PC-9 (cell line): Measurements from ENCODE around the gene STX17. TPM values are rescaled to one million over a fixed set of nuclear protein-coding genes. Genes with fewer than 3 reads are reported as not detected.

Experiments used
- BruUV-seq: library from RNA; stranded (reverse); fragments of 400-500 nt; replicated peaks from 2 replicates; lab custom pipeline; 2021; lab: Mats Ljungman, UMichigan
- CTCF ChIA-PET: fragments of 300-600 bp; sonication (Branson Sonifier 250); formaldehyde crosslinking; loops from one replicate; lab custom pipeline; 2022; ENCODE audit warnings: antibody characterized with exemption; lab: Charles Lee
- POLR2A ChIA-PET: fragments of 300-600 bp; sonication (Branson Sonifier 250); formaldehyde crosslinking; loops from one replicate; lab custom pipeline; 2022; ENCODE audit warnings: antibody characterized with exemption; ENCODE audit not compliant: unreplicated experiment; lab: Charles Lee
- DNase-seq, 2 experiments: peaks; one replicate each; pipeline versions ENCODE4 v3.0.0 to v3.0.0-alpha.2; 2015 to 2022; ENCODE audit warnings: mixed read lengths in 1 of 2
- H2AFZ ChIP-seq: fragments of 200-600 bp; sonication (generic); 2 replicates; pipeline ENCODE4 v1.8.1; 2017; ENCODE audit warnings: antibody characterized with exemption
- H3F3A ChIP-seq: fragments of 200-600 bp; sonication (generic); 2 replicates; pipeline ENCODE4 v1.8.1; 2017; ENCODE audit warnings: antibody characterized with exemption, mild to moderate bottlenecking, low read depth; ENCODE audit not compliant: insufficient read depth
- H3K27ac ChIP-seq: fragments of 200-600 bp; sonication (generic); 2 replicates; pipeline ENCODE4 v1.6.1; 2016; ENCODE audit warnings: mixed run types
- H3K27me3 ChIP-seq: fragments of 200-600 bp; sonication (generic); 2 replicates; pipeline ENCODE4 v1.6.1; 2016; ENCODE audit warnings: low read depth, mixed run types; ENCODE audit not compliant: insufficient read depth
- H3K36me3 ChIP-seq: fragments of 200-600 bp; sonication (generic); 2 replicates; pipeline ENCODE4 v1.6.1; 2016; ENCODE audit warnings: low read depth, mixed run types
- H3K4me1 ChIP-seq: fragments of 200-600 bp; sonication (generic); replicated peaks from 2 replicates; pipeline ENCODE4 v1.6.1; 2016; ENCODE audit warnings: mixed run types; ENCODE audit not compliant: insufficient read depth
- H3K4me2 ChIP-seq: fragments of 200-600 bp; sonication (generic); 2 replicates; pipeline ENCODE4 v1.6.1; 2017; ENCODE audit warnings: mixed run types
- H3K4me3 ChIP-seq: fragments of 200-600 bp; sonication (generic); 2 replicates; pipeline ENCODE4 v1.6.1; 2016; ENCODE audit warnings: mixed run types
- H3K79me2 ChIP-seq: fragments of 200-600 bp; sonication (generic); 2 replicates; pipeline ENCODE4 v1.6.1; 2017; ENCODE audit warnings: low read depth, mixed run types
- H3K9me2 ChIP-seq: fragments of 200-600 bp; sonication (generic); 2 replicates; pipeline ENCODE4 v1.8.1; 2017; ENCODE audit warnings: mild to moderate bottlenecking; ENCODE audit not compliant: insufficient read depth
- H3K9me3 ChIP-seq: fragments of 200-600 bp; sonication (generic); 2 replicates; pipeline ENCODE4 v1.8.1; 2016; ENCODE audit warnings: low read depth; ENCODE audit not compliant: insufficient read depth
- H4K20me1 ChIP-seq: fragments of 200-600 bp; sonication (generic); 2 replicates; pipeline ENCODE4 v1.8.1; 2017; ENCODE audit not compliant: insufficient read depth
- CTCF ChIP-seq: fragments of 200-600 bp; sonication (generic); conservative IDR thresholded peaks from 2 replicates; pipeline ENCODE4 v1.6.1; 2017; ENCODE audit warnings: mixed run types, antibody characterized with exemption, mild to moderate bottlenecking, moderate library complexity
- EZH2 ChIP-seq: fragments of 200-600 bp; sonication (generic); IDR thresholded peaks from 2 replicates; pipeline ENCODE4 v1.8.0; 2017; ENCODE audit warnings: antibody characterized with exemption, low read depth
- intact Hi-C: fragments of 100-400 bp; cut with micrococcal nuclease; formaldehyde crosslinking; loops from one replicate; pipeline ENCODE4 v1.10.0; 2022; ENCODE audit not compliant: unreplicated experiment
- total RNA-seq: library from RNA; stranded (reverse); gene quantifications from 2 replicates; pipeline ENCODE4 v1.2.3, GENCODE V29; 2021

The STX17 gene
- total RNA-seq, 1 experiment from 2014 or later: 46.3 TPM

- Histone ChIP-seq H3K9me2 (no peaks in the 10 kb centered on the region), H3K36me3 (no peaks in the 10 kb centered on the region), H3K9me3 (no peaks in the 10 kb centered on the region), H3K4me1 (peaks cover 16% of the 10 kb centered on the region), H2AFZ (no peak overlapping the region), H3K27ac (no peak overlapping the region), H3K4me3 (no peak overlapping the region), H3K27me3 (no peaks in the 10 kb centered on the region), H4K20me1 (no peaks in the 10 kb centered on the region), H3K4me2 (no peak overlapping the region), H3K79me2 (peaks cover 14% of the 10 kb centered on the region), H3F3A (peaks cover 12% of the 10 kb centered on the region)
- ChIA-PET CTCF (no interaction called here), POLR2A (no interaction called here)
- no peak for DNase-seq
- intact Hi-C loops: no loop called here
- no TSS peak for BruUV-seq
- no peak for TF ChIP-seq CTCF
- TF ChIP-seq EZH2: no peak
Measured at GRCh38 chr9:99903393-99903792, 3.1 kb upstream of the STX17 start.

- Histone ChIP-seq H3K27me3 (no peaks in the 10 kb centered on the region), H4K20me1 (0 out of 2 replicates have a peak, but pooled peaks cover 4% of the 10 kb centered on the region), H3K4me2 (peak overlapping the region; percentile 87), H3K36me3 (no peaks in the 10 kb centered on the region), H3K9me3 (no peaks in the 10 kb centered on the region), H3F3A (peaks cover 12% of the 10 kb centered on the region), H3K79me2 (peaks cover 34% of the 10 kb centered on the region), H3K9me2 (no peaks in the 10 kb centered on the region), H3K4me1 (peaks cover 16% of the 10 kb centered on the region), H2AFZ (peak overlapping the region; percentile 86), H3K27ac (peak overlapping the region; percentile 86), H3K4me3 (peak overlapping the region; percentile 87)
- BruUV-seq: TSS peak; percentile 66
- intact Hi-C loops: loop anchor here (1.0 to 5.0 kb wide), 3 partner anchors 61 to 191 kb away; partner anchors contain the start of genes ERP44, INVS and NR4A3
- POLR2A ChIA-PET: no interaction called here
- CTCF ChIA-PET: no interaction called here
- TF ChIP-seq CTCF (no peak), EZH2 (no peak)
- peak; percentile 49 to 89 for DNase-seq
Measured at GRCh38 chr9:99905833-99906402, 536 bp upstream of the STX17 start.

- DNase-seq: no peak
- Histone ChIP-seq H2AFZ (peak overlapping the region; percentile 86), H3K27me3 (no peaks in the 10 kb centered on the region), H3F3A (peaks cover 12% of the 10 kb centered on the region), H3K4me2 (peak overlapping the region; percentile 87), H3K9me3 (no peaks in the 10 kb centered on the region), H3K27ac (peak overlapping the region; percentile 86), H3K36me3 (no peaks in the 10 kb centered on the region), H3K4me1 (peaks cover 16% of the 10 kb centered on the region), H3K9me2 (no peaks in the 10 kb centered on the region), H4K20me1 (peaks cover 7% of the 10 kb centered on the region; the same call in 1 of the 2 replicates), H3K4me3 (peak overlapping the region; percentile 87), H3K79me2 (peaks cover 44% of the 10 kb centered on the region)
- TF ChIP-seq EZH2 (no peak), CTCF (no peak)
- no TSS peak for BruUV-seq
- CTCF ChIA-PET: interaction anchor here (0.7 kb wide), 1 partner anchor 78 kb away, joined by 3 read pairs; no protein-coding TSS in a partner anchor
- POLR2A ChIA-PET: interaction anchor here (0.6 to 0.7 kb wide), 2 partner anchors 100 to 436 kb away, joined by 3 to 6 read pairs; no protein-coding TSS in a partner anchor
- intact Hi-C loops: loop anchor here (2.0 to 5.0 kb wide), 2 partner anchors 60 to 190 kb away; partner anchors contain the start of genes ERP44 and INVS
Measured at GRCh38 chr9:99907208-99907532, 716 bp downstream of the STX17 start.
